GM12801 (cell line): ENCODE data around the gene CEP120.

Source experiments
- TF ChIP-seq, protein P1 (sequence below): IDR thresholded peaks from one replicate; pipeline ENCODE4 v1.5.1; 2011; ENCODE audit warnings: control low read depth; ENCODE audit not compliant: insufficient read length; ENCODE audit errors: extremely low read depth

CEP120 gene

DNA sequence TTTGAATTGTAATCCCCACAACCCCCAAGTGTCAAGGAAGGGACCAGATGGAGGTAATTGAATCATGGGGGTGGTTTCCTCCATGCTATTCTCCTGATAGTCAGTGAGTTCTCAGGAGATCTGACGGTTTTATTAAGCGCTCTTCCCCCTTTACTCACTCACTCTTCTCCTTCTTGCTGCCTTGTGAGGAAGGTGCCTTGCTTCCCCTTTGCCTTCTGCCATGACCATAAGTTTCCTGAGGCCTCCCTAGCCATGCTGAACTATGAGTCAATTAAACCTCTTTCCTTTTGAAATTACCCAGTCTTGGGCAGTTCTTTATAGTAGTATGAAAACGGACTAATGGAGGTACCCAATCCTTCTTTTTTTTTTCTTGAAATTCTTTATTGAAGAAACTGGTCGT lies 2.2 kb upstream of the CEP120 start:
- TF ChIP-seq, protein P1, sequence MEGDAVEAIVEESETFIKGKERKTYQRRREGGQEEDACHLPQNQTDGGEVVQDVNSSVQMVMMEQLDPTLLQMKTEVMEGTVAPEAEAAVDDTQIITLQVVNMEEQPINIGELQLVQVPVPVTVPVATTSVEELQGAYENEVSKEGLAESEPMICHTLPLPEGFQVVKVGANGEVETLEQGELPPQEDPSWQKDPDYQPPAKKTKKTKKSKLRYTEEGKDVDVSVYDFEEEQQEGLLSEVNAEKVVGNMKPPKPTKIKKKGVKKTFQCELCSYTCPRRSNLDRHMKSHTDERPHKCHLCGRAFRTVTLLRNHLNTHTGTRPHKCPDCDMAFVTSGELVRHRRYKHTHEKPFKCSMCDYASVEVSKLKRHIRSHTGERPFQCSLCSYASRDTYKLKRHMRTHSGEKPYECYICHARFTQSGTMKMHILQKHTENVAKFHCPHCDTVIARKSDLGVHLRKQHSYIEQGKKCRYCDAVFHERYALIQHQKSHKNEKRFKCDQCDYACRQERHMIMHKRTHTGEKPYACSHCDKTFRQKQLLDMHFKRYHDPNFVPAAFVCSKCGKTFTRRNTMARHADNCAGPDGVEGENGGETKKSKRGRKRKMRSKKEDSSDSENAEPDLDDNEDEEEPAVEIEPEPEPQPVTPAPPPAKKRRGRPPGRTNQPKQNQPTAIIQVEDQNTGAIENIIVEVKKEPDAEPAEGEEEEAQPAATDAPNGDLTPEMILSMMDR, result no peak

DNA sequence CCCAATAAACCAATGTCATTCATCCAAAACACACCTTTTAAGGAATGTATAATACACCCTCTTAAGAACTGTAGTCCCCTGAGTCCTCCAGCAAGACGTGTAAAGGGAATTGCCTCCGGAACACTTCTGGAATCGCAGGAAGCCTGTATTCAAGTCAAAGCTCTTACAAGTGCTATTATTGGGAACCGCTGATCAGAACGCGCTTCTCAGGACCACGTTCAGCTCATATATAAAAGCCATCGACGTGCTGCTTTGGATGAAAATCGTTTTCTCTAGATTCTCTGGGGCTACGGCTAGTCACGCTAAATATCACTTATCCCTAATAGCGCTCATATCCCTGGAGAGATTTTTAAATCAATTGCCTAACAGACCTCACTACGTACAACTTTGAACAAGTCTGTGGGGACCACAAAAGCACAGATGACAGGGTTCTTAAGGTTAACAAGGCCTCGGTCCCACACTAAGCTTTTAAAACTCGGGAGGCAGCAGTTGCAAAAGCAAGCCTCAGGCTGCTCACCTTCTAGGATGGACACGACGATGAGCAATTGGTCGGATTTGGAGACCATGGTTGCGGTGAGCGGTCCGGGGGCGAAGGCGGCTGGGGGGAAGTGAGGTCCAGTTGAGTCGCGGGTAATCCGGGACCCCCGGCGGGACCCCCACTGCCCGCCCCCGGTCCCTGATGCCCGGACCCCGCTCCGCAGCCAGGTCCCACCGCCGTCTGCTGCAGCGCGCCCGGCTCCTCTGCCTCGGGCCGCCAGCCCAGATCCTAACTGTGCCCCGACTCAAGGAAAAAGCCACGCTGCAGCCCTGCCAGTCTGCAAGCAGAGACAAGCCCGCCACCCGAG lies 548 bp downstream of the CEP120 start:
- TF ChIP-seq, protein P1, result no peak

DNA sequence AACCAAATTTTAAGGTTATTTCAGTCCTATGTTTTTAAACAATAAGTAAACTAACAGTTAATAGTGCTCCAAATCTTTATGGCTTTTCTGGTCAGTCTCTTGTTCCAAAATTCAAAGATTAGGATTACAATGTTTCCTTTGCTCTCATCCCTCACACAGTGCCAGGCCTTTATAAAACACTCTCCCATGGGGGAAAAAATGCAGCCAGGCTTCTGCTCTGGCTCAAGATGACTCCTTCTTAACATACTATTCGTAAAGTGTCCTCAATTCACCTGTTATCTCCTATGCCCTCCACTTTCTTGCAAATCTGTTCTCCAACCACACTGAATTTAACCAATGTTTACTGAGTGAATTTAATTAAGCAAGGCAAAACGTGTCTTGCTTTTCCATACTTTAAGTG lies 1.4 kb downstream of the CEP120 start:
- TF ChIP-seq, protein P1, result no peak

DNA sequence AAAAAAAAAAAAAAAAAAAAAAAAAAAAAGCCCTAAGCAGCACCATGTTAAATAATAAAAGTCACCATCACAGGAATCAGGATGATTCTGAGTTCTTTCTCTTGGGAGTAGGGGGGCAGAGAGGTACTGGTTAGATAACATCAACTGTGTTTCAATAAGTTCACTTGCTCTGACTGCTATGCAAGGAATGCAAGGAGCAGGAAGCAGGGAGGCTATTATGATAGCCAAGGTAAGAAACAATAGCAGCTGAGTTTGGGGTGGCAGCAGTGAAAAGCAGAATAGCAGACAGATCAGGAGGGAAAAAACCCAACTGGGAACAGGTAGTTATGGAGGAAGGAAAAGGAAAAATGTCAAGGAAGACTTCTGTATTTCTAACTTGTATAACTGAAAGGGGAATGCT lies 8.2 kb downstream of the CEP120 start:
- TF ChIP-seq, protein P1, result no peak

DNA sequence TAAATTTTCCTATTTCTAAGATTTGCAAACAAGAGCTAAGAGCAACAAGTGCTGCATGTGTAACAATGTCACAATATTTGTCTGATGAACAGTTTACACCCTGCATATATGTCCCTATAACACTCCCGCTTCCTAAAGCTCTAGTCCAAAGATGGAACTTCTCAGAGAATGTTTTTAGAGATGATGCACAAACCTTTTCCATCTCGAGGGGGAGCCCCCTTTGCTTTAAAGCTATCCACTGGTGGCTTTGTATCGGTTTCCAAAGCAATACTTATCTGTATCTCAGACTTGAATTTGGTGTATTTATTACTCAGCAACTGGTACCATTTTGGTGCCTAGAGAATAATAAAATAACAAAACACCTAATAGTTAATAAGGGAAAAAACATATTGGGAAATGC lies 11.0 kb downstream of the CEP120 start:
- TF ChIP-seq, protein P1, result no peak

DNA sequence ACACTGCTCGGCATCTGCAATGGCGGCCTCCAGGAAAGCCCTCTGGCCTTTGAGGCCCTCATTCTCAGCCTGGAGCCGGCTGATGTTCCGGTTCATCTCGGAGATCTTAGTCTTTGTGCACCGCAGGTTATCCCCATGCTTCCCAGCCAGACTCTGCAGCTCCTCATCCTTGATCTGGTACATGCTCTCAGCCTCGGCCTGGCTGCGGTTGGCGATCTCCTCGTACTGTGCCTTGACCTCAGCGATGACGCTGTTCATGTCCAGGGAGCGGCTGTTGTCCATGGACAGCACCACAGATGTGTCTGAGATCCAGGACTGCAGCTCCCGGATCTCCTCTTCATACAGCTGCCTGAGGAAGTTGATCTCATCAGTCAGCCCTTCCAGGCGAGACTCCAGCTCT lies 21.9 kb downstream of the CEP120 start:
- TF ChIP-seq, protein P1, result no peak

DNA sequence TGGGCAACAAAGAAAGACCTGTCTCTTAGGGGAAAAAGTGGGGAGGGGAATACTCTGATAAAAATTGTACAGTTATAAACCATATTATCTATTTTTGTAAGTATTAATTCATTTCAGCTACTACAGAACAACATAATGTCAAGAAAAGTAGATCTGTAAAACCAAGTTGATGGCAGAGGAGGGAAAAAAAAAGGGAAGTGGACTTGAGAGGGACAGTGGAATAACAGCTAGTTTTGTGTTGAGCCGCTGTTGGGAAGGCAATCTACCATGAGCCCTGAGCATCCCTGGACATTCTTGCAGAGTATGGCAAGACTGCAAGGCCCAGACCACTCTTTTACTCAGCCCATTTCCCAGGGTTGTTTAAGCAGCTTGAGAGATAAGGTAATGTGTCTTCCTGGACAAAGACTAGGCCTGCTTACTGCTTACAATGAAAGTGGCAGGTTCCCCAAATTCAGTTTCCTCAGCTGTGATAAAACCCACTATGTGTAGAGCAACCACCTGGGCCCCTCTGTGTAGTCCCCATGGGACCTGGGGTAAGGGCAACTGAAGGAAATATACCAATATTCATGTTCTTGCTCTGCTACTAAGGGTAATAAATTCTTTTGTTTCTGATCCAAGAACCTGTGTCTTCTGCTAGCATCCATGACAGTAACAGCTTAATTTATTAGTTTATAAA lies 25.0 kb downstream of the CEP120 start:
- TF ChIP-seq, protein P1, result no peak
